DMS 273 (cell line): ENCODE data around the gene INPP4A.

Source experiments
- DNase-seq: peaks from one replicate; lab custom pipeline; 2025; ENCODE audit not compliant: unreplicated experiment; lab: John Stamatoyannopoulos, UW

INPP4A gene

GRCh38 chr2:98489971-98490962 lies 45.6 kb downstream of the INPP4A start:
- no peak for DNase-seq

- DNase-seq = no peak
Observed at GRCh38 chr2:98492441-98492840, 47.8 kb downstream of the INPP4A start.

- DNase-seq = no peak
Observed at GRCh38 chr2:98494699-98495098, 50.0 kb downstream of the INPP4A start.

GRCh38 chr2:98496750-98497493 lies 52.3 kb downstream of the INPP4A start:
- no peak for DNase-seq

- peak; percentile 12 for DNase-seq
Observed at GRCh38 chr2:98498703-98499440, 54.2 kb downstream of the INPP4A start.

- no peak for DNase-seq
Observed at GRCh38 chr2:98500561-98500960, 55.9 kb downstream of the INPP4A start.

GRCh38 chr2:98501223-98501622 lies 56.6 kb downstream of the INPP4A start:
- DNase-seq = no peak

GRCh38 chr2:98501876-98502275 lies 57.2 kb downstream of the INPP4A start:
- no peak for DNase-seq

- no peak for DNase-seq
Observed at GRCh38 chr2:98502556-98503335, 58.1 kb downstream of the INPP4A start.

GRCh38 chr2:98503481-98504105 lies 58.9 kb downstream of the INPP4A start:
- no peak for DNase-seq

GRCh38 chr2:98504381-98505109 lies 59.9 kb downstream of the INPP4A start:
- no peak for DNase-seq

- no peak for DNase-seq
Observed at GRCh38 chr2:98505311-98505808, 60.7 kb downstream of the INPP4A start.

GRCh38 chr2:98505971-98506664 lies 61.5 kb downstream of the INPP4A start:
- DNase-seq = no peak

GRCh38 chr2:98506881-98507280 lies 62.2 kb downstream of the INPP4A start:
- no peak for DNase-seq

GRCh38 chr2:98507461-98507860 lies 62.8 kb downstream of the INPP4A start:
- DNase-seq = no peak

- DNase-seq = no peak
Observed at GRCh38 chr2:98507891-98508708, 63.4 kb downstream of the INPP4A start.

GRCh38 chr2:98508709-98509066 lies 64.0 kb downstream of the INPP4A start:
- DNase-seq = no peak
